Activated T-helper 9 cell treated with anti-CD3 and anti-CD28 coated beads, Interleukin-2, amount 50 U/mL, for 16 hours (primary cell): Measurements from ENCODE around the gene NFYC.

Experiments
- DNase-seq: peaks from one replicate; pipeline ENCODE4 v3.0.0-alpha.2; 2020; ENCODE audit warnings: low read depth

The NFYC gene

GRCh38 chr1:40760984-40761383 lies 69.5 kb downstream of the NFYC start:
- no peak for DNase-seq

DNA sequence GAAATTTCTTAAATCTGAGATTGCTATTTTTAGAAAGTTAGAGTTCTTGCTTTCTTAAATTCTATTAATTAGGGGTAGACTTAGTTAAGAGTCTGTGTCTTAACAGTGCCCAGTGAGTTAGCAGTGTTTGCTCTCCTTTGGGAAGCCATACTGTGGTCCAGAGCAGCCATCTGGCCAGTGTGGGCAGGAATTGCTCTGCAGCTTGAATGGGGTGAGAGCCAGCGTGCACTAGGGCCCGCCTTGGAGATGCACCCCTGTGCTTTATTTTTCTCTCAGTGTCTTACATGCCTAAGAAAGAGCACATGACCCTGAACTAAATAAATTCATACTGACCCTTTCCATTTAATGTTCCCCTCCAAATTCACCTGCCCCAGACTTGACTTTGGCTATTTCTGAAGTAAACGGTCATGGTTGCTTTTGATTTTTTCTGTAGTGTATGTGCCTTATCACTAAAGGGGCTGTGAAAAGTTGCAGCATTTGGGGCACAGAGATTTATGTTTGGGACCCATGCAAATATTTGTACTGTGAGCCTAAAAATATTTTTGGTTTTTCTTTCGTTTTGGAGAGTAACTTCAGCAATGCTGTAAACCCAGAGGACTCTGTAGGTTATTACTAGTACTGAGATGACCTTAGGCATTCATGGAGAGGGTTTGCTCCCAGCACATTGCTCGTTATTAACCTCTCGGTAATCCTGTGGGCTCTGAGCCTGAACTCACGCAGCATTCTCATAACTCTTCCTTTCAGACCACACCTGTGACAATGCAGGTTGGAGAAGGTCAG lies 70.8 kb downstream of the NFYC start:
- DNase-seq: no peak

DNA sequence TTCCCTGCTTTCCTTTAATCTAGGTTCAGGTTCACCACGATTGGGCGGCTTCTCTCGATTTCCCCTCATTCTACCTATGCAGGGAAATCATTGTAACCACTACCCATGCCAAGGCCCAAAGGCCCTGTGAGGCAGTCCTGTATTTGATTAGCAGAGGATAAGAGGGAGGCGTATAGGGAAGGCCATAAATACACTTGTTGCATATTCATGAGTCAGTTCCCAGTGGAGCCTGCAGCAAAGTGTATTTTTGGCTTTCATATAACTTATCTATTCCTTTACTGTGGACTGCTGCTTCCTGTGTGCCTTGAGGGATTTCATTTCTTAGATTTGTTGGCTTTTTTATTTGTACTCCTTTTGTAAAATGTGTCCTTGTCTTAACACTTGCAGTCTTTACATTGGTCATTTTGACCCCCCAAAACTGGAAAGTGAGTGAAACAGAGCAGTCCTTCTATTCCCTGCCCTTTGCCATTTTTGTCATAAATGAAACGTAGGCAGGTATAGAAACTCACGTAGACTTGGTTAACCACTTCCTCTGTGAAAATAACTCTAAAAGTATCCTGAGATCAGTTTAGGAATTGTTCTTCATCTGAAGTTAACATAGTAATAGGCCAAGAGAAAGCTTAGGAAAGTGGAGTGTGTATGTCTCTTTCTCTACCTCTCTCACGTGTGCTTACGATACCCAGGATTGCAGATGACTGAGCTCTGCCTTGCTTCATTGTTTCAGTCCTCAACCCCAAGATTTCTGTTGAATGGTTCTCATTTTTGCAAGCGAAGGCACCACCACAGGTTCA lies 72.4 kb downstream of the NFYC start:
- DNase-seq: no peak

GRCh38 chr1:40764981-40765380 lies 73.5 kb downstream of the NFYC start:
- no peak for DNase-seq

- DNase-seq: no peak
Observed at GRCh38 chr1:40766017-40766416, 74.5 kb downstream of the NFYC start.

DNA sequence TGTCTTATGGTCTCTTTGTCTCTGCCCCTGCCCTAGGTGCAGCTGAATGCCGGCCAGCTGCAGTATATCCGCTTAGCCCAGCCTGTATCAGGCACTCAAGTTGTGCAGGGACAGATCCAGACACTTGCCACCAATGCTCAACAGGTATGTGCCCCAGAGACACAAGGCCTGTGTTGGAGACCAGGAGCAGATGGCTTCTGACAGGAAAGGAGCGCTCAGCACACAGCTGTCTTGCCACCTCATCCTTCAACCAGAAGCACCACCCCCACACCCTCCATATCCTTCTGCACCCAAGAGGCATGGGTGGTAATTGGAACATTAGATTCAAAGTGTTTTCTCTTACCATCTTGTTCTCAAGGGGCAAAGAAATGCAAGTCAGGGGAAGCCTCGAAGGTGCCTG lies 75.1 kb downstream of the NFYC start:
- no peak for DNase-seq

- DNase-seq: no peak
Observed at GRCh38 chr1:40768146-40768990, 76.9 kb downstream of the NFYC start.

GRCh38 chr1:40769815-40770214 lies 78.3 kb downstream of the NFYC start:
- DNase-seq: no peak

DNA sequence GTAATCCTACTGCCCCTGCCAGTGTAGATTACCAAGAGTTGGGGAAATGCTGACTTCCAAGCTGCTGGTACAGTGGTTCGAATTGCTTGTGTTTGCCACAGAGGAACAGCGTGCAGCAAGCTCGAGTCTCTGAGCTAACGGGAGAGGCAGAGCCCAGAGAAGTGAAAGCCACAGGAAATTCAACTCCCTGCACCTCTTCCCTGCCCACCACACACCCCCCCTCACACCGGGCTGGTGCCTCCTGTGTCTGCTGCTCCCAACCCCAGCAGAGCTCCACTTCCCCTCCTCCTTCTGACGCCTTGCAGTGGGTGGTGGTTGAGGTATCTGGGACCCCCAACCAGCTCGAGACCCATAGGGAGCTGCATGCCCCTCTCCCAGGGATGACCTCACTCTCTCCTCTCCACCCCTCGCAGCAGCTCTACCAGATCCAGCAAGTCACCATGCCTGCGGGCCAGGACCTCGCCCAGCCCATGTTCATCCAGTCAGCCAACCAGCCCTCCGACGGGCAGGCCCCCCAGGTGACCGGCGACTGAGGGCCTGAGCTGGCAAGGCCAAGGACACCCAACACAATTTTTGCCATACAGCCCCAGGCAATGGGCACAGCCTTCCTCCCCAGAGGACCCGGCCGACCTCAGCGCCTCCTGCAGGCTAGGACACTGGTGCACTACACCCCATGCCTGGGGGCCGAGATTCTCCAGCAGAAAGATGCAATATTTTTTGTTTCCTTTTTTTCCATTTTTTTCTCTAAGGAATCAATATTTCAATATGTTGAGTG lies 79.0 kb downstream of the NFYC start:
- no peak for DNase-seq

DNA sequence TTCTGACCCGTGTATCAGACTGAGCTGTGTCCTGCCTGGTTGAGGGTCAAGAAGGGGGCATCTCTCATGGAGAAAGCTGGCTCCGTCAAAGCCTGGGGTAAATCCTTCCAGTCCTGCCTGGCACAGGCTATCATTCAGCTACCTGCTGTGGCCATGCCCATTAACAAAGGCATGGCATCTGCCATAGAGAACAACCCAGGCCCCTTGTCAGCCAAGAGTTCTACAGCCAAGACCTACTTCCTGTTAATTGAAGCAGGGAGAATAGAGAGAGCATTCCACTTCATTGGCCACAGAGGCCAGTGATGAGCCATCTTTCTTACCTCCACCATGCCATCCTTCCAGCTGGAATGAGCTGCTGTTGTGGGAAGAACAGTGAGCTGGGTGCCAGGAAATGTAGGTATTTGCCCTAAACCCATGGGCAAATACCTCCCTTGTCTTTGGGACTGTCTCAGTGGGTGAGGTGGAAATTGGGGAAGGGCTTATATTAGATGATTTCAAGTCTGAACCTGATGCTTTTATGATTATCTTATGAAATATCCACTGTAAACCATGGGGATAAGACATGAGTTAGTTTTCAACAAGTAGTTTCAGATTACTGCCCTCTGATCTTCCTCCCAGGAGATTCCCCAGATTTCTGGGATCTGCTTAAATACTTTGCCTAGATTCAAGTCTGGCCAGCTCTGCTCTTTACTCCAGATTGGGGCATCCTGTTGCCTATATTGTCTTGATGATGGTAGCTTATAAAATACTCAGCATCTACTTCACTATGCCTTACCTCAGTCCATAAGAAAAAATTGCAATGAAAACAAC lies 80.8 kb downstream of the NFYC start:
- no peak for DNase-seq

- DNase-seq: no peak
Observed at GRCh38 chr1:40773748-40774265, 82.3 kb downstream of the NFYC start.

GRCh38 chr1:40774266-40774998 lies 82.9 kb downstream of the NFYC start:
- DNase-seq: peak; percentile 50

GRCh38 chr1:40776236-40777072 lies 85.0 kb downstream of the NFYC start:
- no peak for DNase-seq

- DNase-seq: no peak
Observed at GRCh38 chr1:40777224-40777970, 85.9 kb downstream of the NFYC start.

DNA sequence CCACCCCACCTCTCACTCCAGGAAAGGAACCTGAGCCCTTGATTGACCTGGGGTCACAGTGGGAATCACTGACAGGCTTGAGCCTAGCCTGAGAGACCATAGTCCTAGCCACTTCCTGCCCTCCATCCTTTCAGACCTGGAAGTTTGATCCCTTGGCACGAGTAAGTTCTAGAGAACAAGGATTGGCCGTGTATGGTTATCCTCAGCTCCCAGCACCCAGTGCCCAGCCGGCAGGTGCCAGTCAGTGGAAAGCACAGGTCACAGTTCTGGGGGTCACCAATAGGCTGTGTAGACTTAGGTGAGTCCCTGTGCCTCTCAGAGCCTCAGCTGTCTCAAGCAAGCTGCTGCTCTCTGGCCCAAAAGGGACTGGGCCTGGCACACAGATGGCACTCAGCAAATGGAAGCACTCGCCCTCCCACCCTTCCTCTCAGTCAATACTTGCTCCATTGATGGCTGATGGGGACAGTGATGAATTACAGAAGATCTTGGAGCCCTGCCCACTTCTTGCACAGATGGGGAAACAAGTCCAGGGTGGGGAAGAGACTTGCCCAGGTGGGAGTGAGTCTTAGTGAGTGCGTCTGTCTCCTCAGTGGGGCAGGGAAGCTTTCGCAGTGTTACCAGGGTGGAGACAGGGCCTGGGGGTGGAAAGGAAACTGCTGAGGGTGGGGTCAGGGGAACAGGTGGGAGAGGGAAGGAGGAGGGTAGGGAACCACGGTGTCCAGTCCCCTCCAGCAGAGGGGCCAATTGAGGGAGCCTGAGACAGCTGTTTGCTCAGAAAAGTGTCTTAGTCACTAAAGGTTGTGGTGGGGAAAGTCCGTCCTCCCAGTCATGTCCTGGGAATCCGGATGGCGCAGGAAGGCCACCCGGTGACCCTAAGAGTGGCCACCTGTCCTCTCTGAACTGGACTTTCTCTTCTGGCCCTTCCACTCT lies 89.4 kb downstream of the NFYC start:
- no peak for DNase-seq

- DNase-seq: no peak
Observed at GRCh38 chr1:40781608-40781971, 90.1 kb downstream of the NFYC start.

DNA sequence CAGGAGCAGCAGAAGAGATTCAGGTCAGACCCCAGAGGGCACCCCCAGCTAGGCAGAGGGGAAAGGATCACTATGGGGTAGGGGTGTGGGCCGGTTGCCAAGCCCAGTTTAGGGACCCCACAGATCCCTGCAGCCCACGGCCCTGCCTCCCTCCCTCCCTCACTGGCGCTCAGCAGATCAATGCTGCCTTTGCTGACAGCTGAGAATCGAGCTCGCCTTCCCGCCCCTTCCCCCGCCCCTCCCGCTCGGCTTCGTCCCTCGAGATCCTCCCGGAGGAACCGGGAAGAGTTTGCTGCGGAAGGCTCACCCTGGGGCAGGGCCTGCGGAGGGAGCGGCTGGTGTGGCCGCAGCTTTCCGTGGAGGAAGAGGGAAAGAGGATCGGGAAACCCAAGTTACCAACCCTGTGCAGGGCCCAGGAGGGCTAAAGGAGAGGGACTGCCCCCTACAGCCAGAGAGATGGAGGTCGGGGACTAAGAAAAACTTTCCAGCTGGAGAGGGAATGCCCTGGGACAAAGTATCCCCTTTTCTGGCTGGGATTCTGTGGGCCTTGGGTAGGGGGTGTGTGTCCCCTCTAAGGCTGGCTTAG lies 91.0 kb downstream of the NFYC start:
- DNase-seq: no peak
